Spleen (tissue), 11 donors: ENCODE data around the gene LBR. TPM values are rescaled to one million over a fixed set of nuclear protein-coding genes. Genes with fewer than 3 reads are reported as not detected.

ENCODE experiments used
- DNase-seq: peaks from one replicate; pipeline ENCODE4 v3.0.0-alpha.2; 2020
- H3K27ac ChIP-seq, 8 donors: fragments of 200-600 bp; sonication (generic) in 7 of 8; 1 replicate in 4 of 8; 2 replicates in 4 of 8; pipeline versions ENCODE4 v1.5.0 to v1.8.0; 2016 to 2021; ENCODE audit warnings: inconsistent platforms in 4 of 8, mild to moderate bottlenecking in 4 of 8, moderate library complexity in 1 of 8
- H3K27me3 ChIP-seq, 7 donors: fragments of 200-600 bp; sonication (generic) in 6 of 7; replicated peaks in 1 of 7; 1 replicate in 4 of 7; 2 replicates in 3 of 7; pipeline versions ENCODE4 v1.5.0 to v1.8.0; 2016 to 2021; ENCODE audit warnings: inconsistent platforms in 3 of 7, mild to moderate bottlenecking in 1 of 7
- H3K36me3 ChIP-seq, 6 donors: fragments of 200-600 bp; sonication (generic) in 5 of 6; 1 replicate in 4 of 6; 2 replicates in 2 of 6; pipeline versions ENCODE4 v1.5.0 to v1.8.0; 2016 to 2021; ENCODE audit warnings: inconsistent platforms in 2 of 6
- H3K4me1 ChIP-seq, 6 donors: fragments of 200-600 bp; sonication (generic) in 5 of 6; 1 replicate in 3 of 6; 2 replicates in 3 of 6; pipeline versions ENCODE4 v1.5.0 to v1.8.0; 2016 to 2021; ENCODE audit warnings: inconsistent platforms in 3 of 6
- H3K4me3 ChIP-seq, 8 donors: fragments of 200-600 bp; sonication (generic) in 7 of 8; 1 replicate in 4 of 8; 2 replicates in 4 of 8; pipeline versions ENCODE4 v1.5.0 to v1.8.0; 2016 to 2021; ENCODE audit warnings: inconsistent platforms in 4 of 8, mild to moderate bottlenecking in 4 of 8, moderate library complexity in 2 of 8
- H3K9me3 ChIP-seq, 8 donors: fragments of 200-600 bp; sonication (generic) in 7 of 8; 1 replicate in 4 of 8; 2 replicates in 4 of 8; pipeline versions ENCODE4 v1.5.0 to v1.8.0; 2016 to 2021; ENCODE audit warnings: inconsistent platforms in 4 of 8
- CTCF ChIP-seq, 11 experiments: fragments of 200-600 bp in 7 of 11; fragments of 450-650 bp in 4 of 11; sonication (generic) in 4 of 11; IDR thresholded peaks in 8 of 11; conservative IDR thresholded peaks in 3 of 11; 1 replicate in 7 of 11; 2 replicates in 4 of 11; pipeline versions ENCODE4 v1.4.0 to v1.8.0; 2016 to 2021; ENCODE audit warnings: antibody characterized with exemption in 11 of 11, inconsistent platforms in 4 of 11, mild to moderate bottlenecking in 1 of 11
- POLR2A ChIP-seq, 3 donors: fragments of 450-650 bp; IDR thresholded peaks; one replicate each; pipeline ENCODE4 v1.5.1; 2017; ENCODE audit warnings: antibody characterized with exemption in 3 of 3, mild to moderate bottlenecking in 1 of 3
- POLR2AphosphoS5 ChIP-seq, 3 donors: sonication (generic); formaldehyde crosslinking; IDR thresholded peaks; one replicate each; pipeline ENCODE4 v1.5.1; 2017; ENCODE audit warnings: antibody characterized with exemption in 3 of 3
- WGBS, 5 donors: extraction: QIAGEN DNeasy Blood & Tissue Kit in 3 of 5; methylation state at CpG; one replicate each; pipeline versions ENCODE4 v1.1.5 to v1.1.7; 2013 to 2018; 5-methylcytosine and 5-hydroxymethylcytosine counted together
- intact Hi-C: fragments of 100-400 bp; cut with DNase I; formaldehyde crosslinking; loops from one replicate; pipeline ENCODE4 v1.15.0; 2023; ENCODE audit warnings: low total_unique reads
- polyA plus RNA-seq, 3 donors: library from polyadenylated mRNA; stranded (reverse); fragments of 200-250 nt; gene quantifications; one replicate each; pipeline ENCODE4 v1.2.1, GENCODE V29; 2013
- total RNA-seq, 7 donors: library from RNA; depleted of rRNA in 3 of 7; stranded (reverse); fragments of >200 nt in 3 of 7; fragmentation: NEBNext Ultra II Directional in 4 of 7; extraction: Animal tissue kit (Norgen Biotek cat#: 25700) in 4 of 7; gene quantifications; one replicate each; pipeline versions ENCODE4 v1.1.0 to v1.2.1, GENCODE V29; 2016 to 2021
- donor health status: healthy with polysubstance abuse.
- donor health status: DM: no; HTN: no; CAD: no; lungs with moderate emphysema.
- donor health status: DM: no; HTN: no; CAD: no.
- donor health status: Bipolar disorder and iron deficiency.
- donor health status: healthy.
- donor health status: DM: no; HTN: no; CAD: no.
- donor health status: DM: yes; HTN: yes; CAD: no.

Gene LBR
- total and polyA plus RNA-seq, 10 donors, result 20.8 to 157 (median 87.9) TPM

- H3K27ac ChIP-seq, result no peak overlapping the region
- H3K36me3 ChIP-seq, result no peaks in the 10 kb centered on the region
- no peaks in the 10 kb centered on the region for H3K27me3 ChIP-seq
- H3K4me1 ChIP-seq, result peaks cover 0 to 22% (median 5%) of the 10 kb centered on the region in 6 donors
- peaks cover 0 to 5% (median 0%) of the 10 kb centered on the region in 8 donors for H3K9me3 ChIP-seq
- intact Hi-C loops, result no loop called here
- 60 to 75% (median 71%) methylated on average over 6 of the region's 6 CpGs for WGBS, 5 donors
- H3K4me3 ChIP-seq, result no peak overlapping the region
- no peak for TF ChIP-seq POLR2A (IDR thresholded peaks at IDR 0.05)
- TF ChIP-seq POLR2AphosphoS5 (IDR thresholded peaks at IDR 0.05), result no peak
- no peak for TF ChIP-seq CTCF (IDR thresholded peaks at IDR 0.05 in 8 of 11, conservative IDR thresholded peaks at IDR 0.05 in 3 of 11)
- no peak for DNase-seq
These were observed 7.2 kb upstream of the LBR start for GRCh38 chr1:225435076-225435475.

DNA sequence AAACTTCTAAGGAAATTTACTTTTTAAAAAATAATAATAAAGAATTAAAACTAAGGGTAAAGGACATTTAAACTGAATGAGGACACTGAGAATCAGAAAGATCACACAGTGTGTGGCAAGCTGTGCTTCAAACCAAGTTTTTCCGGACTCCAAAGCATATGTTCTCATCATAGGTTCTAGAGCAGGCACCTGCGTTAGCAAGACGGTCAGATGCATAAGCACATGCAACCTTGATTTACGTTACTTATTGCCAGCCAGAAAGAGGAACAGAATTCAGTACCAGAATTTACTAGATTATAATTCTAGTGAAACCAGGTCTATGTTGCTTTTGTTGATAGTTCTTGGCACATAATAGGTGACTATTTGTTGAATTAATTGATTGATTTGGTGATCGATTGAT lies 6.2 kb upstream of the LBR start:
- intact Hi-C loops, result no loop called here
- no peak for DNase-seq
- peaks cover 0 to 5% (median 0%) of the 10 kb centered on the region in 8 donors for H3K9me3 ChIP-seq
- no peak for TF ChIP-seq CTCF (IDR thresholded peaks at IDR 0.05 in 8 of 11, conservative IDR thresholded peaks at IDR 0.05 in 3 of 11)
- TF ChIP-seq POLR2A (IDR thresholded peaks at IDR 0.05), result no peak
- no peak for TF ChIP-seq POLR2AphosphoS5 (IDR thresholded peaks at IDR 0.05)
- no peaks in the 10 kb centered on the region for H3K36me3 ChIP-seq
- WGBS, 5 donors, result 48 to 63% (median 59%) methylated on average over 5 of the region's 5 CpGs
- H3K4me1 ChIP-seq, result peaks cover 0 to 32% (median 10%) of the 10 kb centered on the region in 6 donors
- H3K27ac ChIP-seq, result no peak overlapping the region
- H3K4me3 ChIP-seq, result no peak overlapping the region
- no peaks in the 10 kb centered on the region for H3K27me3 ChIP-seq

DNA sequence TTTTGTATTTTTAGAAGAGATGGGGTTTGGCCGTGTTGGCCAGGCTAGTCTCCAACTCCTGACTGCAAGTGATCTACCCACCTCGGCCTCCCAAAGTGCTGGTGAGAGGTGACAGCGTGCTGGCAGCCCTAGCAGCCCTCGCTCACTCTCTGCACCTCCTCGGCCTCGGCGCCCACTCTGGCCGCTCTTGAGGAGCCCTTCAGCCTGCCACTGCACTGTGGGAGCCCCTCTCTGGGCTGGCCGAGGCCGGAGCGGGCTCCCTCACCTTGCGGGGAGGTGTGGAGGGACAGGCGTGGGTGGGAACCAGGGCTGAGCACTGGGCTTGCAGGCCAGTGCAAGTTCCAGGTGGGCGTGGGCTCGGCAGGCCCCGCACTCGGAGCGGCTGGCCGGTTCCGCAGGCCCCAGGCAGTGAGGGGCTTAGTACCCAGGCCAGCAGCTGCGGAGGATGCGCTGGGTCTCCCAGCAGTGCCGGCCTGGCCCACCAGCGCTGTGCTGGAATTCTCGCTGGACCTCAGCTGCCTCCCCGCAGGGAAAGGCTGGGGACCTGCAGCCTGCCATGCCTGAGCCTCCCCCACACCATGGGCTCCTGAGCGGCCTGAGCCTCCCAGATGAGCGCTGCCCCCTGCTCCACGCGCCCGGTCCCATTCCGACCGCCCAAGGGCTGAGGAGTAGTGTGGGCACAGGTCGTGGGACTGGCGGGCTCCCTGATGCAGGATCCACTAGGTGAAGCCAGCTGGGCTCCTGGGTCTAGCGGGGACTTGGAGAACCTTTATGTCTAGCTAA lies 3.4 kb upstream of the LBR start:
- TF ChIP-seq POLR2AphosphoS5 (IDR thresholded peaks at IDR 0.05) (no peak), POLR2A (IDR thresholded peaks at IDR 0.05) (no peak), CTCF (IDR thresholded peaks at IDR 0.05 in 8 of 11, conservative IDR thresholded peaks at IDR 0.05 in 3 of 11) (no peak)
- no peak overlapping the region for H3K27ac ChIP-seq
- H3K4me1 ChIP-seq, result peaks cover 3 to 42% (median 14%) of the 10 kb centered on the region in 6 donors
- H3K36me3 ChIP-seq, result no peaks in the 10 kb centered on the region
- 94 to 97% (median 94%) methylated on average over 16 to 36 of the region's 36 CpGs for WGBS, 5 donors
- intact Hi-C loops, result no loop called here
- DNase-seq, result no peak
- H3K9me3 ChIP-seq, result peaks cover 0 to 5% (median 0%) of the 10 kb centered on the region in 8 donors
- H3K27me3 ChIP-seq, result no peaks in the 10 kb centered on the region
- H3K4me3 ChIP-seq, result no peak overlapping the region

GRCh38 chr1:225430301-225430700 lies 2.5 kb upstream of the LBR start:
- Histone ChIP-seq H3K27ac (no peak overlapping the region), H3K36me3 (no peaks in the 10 kb centered on the region), H3K4me3 (no peak overlapping the region), H3K27me3 (no peaks in the 10 kb centered on the region), H3K9me3 (peaks cover 0 to 5% (median 0%) of the 10 kb centered on the region in 8 donors), H3K4me1 (peaks cover 12 to 44% (median 23%) of the 10 kb centered on the region in 6 donors)
- DNase-seq, result no peak
- intact Hi-C loops, result no loop called here
- TF ChIP-seq CTCF (IDR thresholded peaks at IDR 0.05 in 8 of 11, conservative IDR thresholded peaks at IDR 0.05 in 3 of 11), result no peak
- no peak for TF ChIP-seq POLR2AphosphoS5 (IDR thresholded peaks at IDR 0.05)
- TF ChIP-seq POLR2A (IDR thresholded peaks at IDR 0.05), result no peak
- 82 to 95% (median 90%) methylated on average over 7 of the region's 7 CpGs for WGBS, 5 donors
